Motor neuron (in vitro differentiated cells): ENCODE measurements around the gene PRDM12. TPM values are rescaled to one million over a fixed set of nuclear protein-coding genes. Genes with fewer than 3 reads are reported as not detected.

Experiments used
- ATAC-seq, 8 experiments: fragments of 200-7000 bp; cut with Tn5 transposase; replicated peaks in 6 of 8; 2 replicates each; pipeline ENCODE4 v1.8.0; 2021; ENCODE audit warnings: mild to moderate bottlenecking in 8 of 8, moderate library complexity in 8 of 8
- H3K27ac ChIP-seq, 2 donors: fragments of 250-450 bp; sonication (Bioruptor Pico); 2 replicates each; pipeline ENCODE4 v1.9.0; 2021; ENCODE audit warnings: antibody characterized with exemption in 2 of 2, mild to moderate bottlenecking in 2 of 2, moderate library complexity in 1 of 2
- H3K4me1 ChIP-seq, 2 donors: fragments of 250-450 bp; sonication (Bioruptor Pico); replicated peaks in 1 of 2; 2 replicates each; pipeline ENCODE4 v1.6.1; 2021; ENCODE audit warnings: antibody characterized with exemption in 2 of 2, mild to moderate bottlenecking in 2 of 2, moderate library complexity in 1 of 2
- H3K4me3 ChIP-seq, 5 donors: fragments of 250-450 bp; sonication (Bioruptor Pico); 2 replicates each; pipeline ENCODE4 v1.9.0; 2021; ENCODE audit warnings: antibody characterized with exemption in 5 of 5, mild to moderate bottlenecking in 5 of 5, moderate library complexity in 4 of 5
- WGBS, 10 experiments: fragments of 450-650 bp; shearing (Covaris generic); methylation state at CpG; one replicate each; pipeline ENCODE4 v1.0.0; 2022; 5-methylcytosine and 5-hydroxymethylcytosine counted together
- in situ Hi-C, 9 experiments: fragments of 400-800 bp; cut with MboI; loops; one replicate each; pipeline ENCODE4 v1.15.0; 2021; ENCODE audit warnings: low sequenced_read_pairs in 9 of 9, low pct_unique_long_range_greater_than_20kb in 2 of 9; ENCODE audit not compliant: unreplicated experiment in 9 of 9
- total RNA-seq, 8 experiments: library from RNA; unstranded; fragments of 300-600 nt; gene quantifications; 2 replicates each; pipeline versions ENCODE4 v1.2.3 to v1.2.4, GENCODE V29; 2022

PRDM12 gene
- under 1 TPM in 5 of 8 experiments, not detected in 3; 0.21 to 0.96 (median 0.27) TPM for total RNA-seq

DNA sequence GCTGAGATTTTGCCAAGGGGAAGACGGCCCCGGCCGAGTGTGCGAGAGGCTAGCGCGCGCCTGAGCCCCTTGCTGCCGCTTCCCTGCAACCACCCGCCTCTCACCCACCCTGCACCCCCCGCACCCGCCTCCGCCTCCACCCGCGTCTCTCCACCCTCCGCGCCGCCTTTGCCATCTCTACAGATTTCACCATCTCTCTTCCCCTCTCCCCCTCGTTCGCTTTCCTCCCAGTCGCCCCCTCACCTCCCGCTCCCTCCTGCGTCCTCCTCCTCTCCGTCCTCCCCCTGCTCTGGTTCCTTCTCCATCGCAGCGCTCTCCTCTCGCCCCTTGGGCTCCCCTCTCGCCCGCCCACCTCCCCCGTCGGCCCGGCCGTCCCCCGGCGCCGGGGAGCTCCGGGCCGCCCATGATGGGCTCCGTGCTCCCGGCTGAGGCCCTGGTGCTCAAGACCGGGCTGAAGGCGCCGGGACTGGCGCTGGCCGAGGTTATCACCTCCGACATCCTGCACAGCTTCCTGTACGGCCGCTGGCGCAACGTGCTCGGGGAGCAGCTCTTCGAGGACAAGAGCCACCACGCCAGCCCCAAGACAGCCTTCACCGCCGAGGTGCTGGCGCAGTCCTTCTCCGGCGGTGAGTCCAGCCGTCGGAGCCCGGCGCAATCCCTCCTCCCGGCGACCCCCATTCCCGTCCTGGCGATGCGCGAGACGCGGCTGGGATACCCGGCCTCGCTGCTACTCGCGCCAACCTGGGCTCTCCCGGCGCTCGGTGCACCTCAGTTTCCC lies at the start of gene PRDM12:
Gene PRDM12, plus strand, starts transcription at position 344 of the 778 bp plus-strand sequence. Its CDS starts 60 bp downstream, at position 404.
- in situ Hi-C loops, result no loop called here
- 0% methylated on average over 5 of the region's 76 CpGs; no CpG with 5 or more reads in 9 of the 10 experiments for WGBS, 10 experiments
- H3K4me3 ChIP-seq, result peak within 1 kb of the TSS in 3 of 5 donors; percentile 2 to 17 (median 7)

DNA sequence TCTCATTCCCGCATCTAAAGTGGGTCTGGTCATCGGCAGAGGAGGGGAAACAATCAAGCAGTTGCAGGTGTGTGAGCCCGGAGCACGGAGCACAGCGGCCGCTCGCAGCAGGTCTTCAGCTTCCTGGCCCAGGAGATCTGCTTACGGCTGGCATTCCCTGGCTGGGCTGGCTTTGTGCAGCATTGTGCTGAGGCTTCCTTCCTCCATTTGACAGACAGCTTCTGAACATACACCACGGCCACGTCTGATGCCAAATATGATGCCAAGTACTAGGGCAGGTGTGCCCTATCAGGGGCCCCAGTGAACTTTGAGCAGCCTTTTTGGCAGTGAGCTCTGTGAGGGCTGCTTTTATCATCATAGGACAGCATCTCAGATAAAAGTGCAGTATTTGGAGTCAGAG lies 47.9 kb upstream of the PRDM12 start:
- WGBS, 10 experiments, result 93 to 100% (median 96%) methylated on average over 1 to 5 of the region's 10 CpGs; no CpG with 5 or more reads in 5 of the 10 experiments
- in situ Hi-C loops, result no loop called here
- ATAC-seq, result no peak
- Histone ChIP-seq H3K4me3 (no peak overlapping the region), H3K27ac (no peak overlapping the region), H3K4me1 (no peaks in the 10 kb centered on the region)

More for the DNA sequence above, at the start of gene PRDM12:
- Histone ChIP-seq H3K4me1 (peaks cover 13 to 38% of the 10 kb centered on the region in 2 donors), H3K27ac (no peak within 1 kb of the TSS)
- peak in 5 of 8 experiments; percentile 43 to 59 (median 56) for ATAC-seq

DNA sequence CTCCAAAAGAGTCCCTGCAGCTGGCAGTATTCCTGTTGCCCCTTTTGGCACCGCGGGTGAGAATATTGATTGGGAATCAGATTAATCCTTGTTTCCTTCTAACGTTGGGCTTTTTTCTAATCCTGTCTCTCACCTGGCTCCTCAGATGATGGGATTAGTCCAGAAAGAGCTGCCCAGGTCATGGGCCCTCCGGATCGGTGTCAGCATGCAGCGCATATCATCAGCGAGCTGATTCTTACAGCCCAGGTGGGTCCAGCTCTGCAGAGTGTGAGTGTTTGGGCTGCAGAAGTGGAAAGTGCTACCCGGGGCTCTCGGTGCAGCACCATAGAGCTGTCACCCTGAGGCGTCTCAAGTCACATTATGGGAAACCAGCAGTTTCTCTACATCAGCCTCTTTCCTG lies 40.9 kb upstream of the PRDM12 start:
- Histone ChIP-seq H3K4me3 (no peak overlapping the region), H3K4me1 (peaks cover 12 to 18% of the 10 kb centered on the region in 2 donors), H3K27ac (no peak overlapping the region)
- 72 to 100% (median 92%) methylated on average over 2 to 10 of the region's 10 CpGs; no CpG with 5 or more reads in 6 of the 10 experiments for WGBS, 10 experiments
- in situ Hi-C loops, result no loop called here
- ATAC-seq, result no peak

DNA sequence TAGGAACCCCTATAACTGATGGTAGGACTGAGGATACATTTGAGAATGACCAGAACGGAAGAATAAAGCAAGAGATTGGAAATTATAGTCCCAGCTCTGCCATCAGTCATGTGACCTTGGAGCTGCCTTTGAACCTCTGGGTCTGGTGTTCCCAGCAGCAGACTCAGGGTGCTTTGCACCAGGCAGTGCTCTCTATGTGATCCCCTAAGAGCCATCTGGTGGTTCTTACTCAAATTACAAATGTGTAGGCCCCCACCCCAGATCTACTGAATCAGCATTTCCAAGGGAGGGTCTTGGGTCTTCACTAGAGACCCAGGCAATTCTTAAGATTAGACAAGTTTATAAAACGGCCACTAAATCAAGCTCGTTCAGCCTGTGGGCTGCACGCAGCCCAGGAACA lies 40.2 kb upstream of the PRDM12 start:
- 20 to 96% (median 87%) methylated on average over 1 to 4 of the region's 4 CpGs; no CpG with 5 or more reads in 5 of the 10 experiments for WGBS, 10 experiments
- H3K27ac ChIP-seq, result no peak overlapping the region
- in situ Hi-C loops, result no loop called here
- ATAC-seq, result no peak
- no peak overlapping the region for H3K4me3 ChIP-seq
- H3K4me1 ChIP-seq, result peaks cover 19 to 25% of the 10 kb centered on the region in 2 donors

DNA sequence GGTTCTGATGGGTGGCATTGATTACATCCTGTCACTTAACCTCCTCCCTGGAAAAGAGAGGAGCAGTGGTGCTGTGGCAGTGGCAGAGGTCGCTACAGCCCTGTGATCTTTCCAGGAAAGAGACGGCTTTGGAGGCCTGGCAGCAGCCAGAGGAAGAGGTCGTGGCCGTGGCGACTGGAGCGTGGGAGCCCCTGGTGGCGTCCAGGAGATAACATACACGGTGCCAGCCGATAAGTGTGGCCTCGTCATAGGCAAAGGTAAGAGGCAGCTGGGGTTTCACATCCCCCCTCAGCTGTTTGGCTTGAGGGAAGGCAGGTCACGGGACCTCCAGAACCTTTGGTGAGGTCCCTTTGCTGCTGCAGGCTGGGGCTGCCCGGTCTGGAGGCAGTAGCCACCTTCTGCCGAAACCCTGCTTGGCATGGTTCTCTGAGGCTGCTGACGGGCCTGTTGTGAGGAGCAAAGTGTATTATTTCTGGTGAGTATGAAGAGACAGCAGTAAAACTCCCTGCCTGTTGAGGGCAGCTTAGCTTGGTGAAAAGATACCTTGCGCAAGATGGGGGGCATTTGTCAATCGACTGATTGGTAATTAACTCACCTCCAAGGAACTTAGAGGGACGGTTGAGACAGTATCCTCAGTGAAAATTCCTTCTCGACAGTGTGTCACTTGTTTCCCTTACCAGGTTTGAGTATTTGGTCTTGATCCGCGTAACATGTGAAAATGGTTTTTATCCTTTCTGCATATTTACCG lies 38.0 kb upstream of the PRDM12 start:
- WGBS, 10 experiments, result 83 to 100% (median 94%) methylated on average over 2 to 12 of the region's 21 CpGs; no CpG with 5 or more reads in 2 of the 10 experiments
- Histone ChIP-seq H3K4me1 (peaks cover 28 to 35% of the 10 kb centered on the region in 2 donors), H3K27ac (no peak overlapping the region), H3K4me3 (no peak overlapping the region)
- in situ Hi-C loops, result no loop called here
- ATAC-seq, result peak in 1 of 8 experiments; percentile 9

DNA sequence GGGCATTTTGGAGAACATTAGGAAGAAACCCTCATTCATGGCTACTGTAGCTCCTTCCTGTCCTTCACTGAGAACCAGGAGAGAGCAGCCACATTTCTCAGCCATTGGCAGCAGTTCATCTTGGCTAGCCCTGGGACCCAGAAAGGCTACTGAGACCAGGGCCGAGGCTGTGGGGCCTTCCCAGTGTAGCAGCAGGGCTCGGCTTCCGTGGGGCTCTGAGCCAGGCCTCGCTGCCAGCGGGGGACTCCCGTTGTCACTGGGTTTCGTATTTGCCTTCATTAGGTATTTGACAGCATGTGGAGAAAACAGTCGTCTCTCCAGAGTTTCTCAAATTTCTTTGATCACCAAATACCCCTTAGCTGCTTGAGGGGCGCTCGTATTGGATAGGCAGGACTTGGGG lies 37.3 kb upstream of the PRDM12 start:
- Histone ChIP-seq H3K4me3 (no peak overlapping the region), H3K4me1 (peaks cover 28 to 35% of the 10 kb centered on the region in 2 donors), H3K27ac (no peak overlapping the region)
- ATAC-seq, result no peak
- in situ Hi-C loops, result no loop called here
- 17 to 100% (median 80%) methylated on average over 1 to 8 of the region's 10 CpGs; no CpG with 5 or more reads in 5 of the 10 experiments for WGBS, 10 experiments

DNA sequence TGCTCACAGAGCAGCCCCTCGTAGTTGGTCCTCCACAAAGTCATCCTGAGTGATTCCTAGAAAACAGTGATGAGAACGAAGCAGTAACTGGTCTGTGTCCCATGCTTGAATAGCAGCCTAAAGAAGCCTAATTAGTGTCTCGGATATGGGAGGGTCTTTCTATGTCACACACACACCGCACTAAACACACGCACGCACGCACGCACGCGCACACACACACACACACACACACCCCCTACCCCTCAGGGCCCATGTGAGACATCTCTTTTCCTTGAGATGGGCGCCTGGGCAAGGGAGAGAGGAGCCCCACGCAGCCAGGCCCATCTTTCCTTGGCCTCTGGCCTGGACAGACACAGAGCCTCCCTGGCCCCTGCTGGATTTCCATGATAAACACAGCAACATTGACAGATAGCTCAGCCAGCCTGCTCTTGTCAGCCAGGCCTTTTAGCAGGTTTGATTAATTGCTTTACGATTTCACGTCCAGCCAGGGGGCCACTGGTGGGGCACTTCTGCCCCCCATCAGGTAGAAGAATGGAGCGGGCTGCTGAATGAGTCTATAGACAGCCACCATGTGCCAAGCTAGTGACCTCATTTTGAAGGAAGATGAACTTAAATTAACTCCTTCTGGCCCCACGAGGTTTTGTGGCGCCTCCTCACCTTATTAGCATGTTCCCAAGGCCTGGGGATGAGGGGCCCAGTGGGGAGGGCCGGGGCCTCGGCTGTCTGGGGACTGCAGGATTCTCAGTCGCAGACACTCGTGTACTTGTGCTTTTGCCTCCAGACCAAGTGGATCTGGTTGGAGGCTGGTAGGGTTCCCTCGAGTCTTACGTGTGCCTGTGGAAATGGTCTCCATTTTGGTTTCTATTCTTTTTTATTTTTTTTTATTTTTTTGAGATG lies 36.2 kb upstream of the PRDM12 start:
- in situ Hi-C loops, result no loop called here
- H3K27ac ChIP-seq, result no peak overlapping the region
- peaks cover 28 to 35% of the 10 kb centered on the region in 2 donors for H3K4me1 ChIP-seq
- peak in 5 of 8 experiments; percentile 85 to 92 (median 90) for ATAC-seq
- WGBS, 10 experiments, result 0 to 100% (median 32%) methylated on average over 1 to 9 of the region's 23 CpGs; no CpG with 5 or more reads in 2 of the 10 experiments
- H3K4me3 ChIP-seq, result no peak overlapping the region

DNA sequence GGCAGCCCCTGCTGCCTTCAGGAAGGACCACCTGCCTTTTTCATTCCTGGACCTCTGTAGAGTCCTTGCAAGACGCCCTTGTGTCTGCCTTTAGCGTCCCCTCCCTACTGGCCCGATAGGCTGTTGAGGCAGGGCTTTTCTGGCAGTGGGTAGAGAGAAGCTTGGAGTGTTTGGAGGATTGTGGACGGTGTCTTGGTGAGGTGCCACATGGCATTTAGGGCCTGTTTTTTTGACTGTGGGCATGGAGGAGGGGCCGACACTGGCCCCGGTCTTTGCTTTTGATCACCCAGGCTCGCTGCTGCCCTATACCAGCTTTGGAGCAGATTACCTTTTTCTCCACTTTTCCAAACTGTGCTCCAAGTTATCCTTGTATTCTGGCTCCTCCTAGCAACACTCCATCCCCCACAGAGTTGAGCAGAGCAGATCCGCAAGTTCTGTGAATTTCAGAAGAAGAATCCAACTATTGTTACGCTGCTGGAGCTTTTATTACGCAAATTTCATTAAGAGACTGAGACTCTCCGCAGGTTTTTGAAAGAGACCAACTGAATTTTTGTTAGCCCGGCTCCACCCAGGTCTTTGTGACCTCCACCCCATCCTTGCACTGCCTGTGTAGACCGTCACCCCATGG lies 34.8 kb upstream of the PRDM12 start:
- no peak for ATAC-seq
- in situ Hi-C loops, result no loop called here
- WGBS, 10 experiments, result 0 to 90% (median 60%) methylated on average over 1 to 5 of the region's 13 CpGs; no CpG with 5 or more reads in 3 of the 10 experiments
- Histone ChIP-seq H3K4me1 (peaks cover 28 to 35% of the 10 kb centered on the region in 2 donors), H3K27ac (no peak overlapping the region), H3K4me3 (no peak overlapping the region)

DNA sequence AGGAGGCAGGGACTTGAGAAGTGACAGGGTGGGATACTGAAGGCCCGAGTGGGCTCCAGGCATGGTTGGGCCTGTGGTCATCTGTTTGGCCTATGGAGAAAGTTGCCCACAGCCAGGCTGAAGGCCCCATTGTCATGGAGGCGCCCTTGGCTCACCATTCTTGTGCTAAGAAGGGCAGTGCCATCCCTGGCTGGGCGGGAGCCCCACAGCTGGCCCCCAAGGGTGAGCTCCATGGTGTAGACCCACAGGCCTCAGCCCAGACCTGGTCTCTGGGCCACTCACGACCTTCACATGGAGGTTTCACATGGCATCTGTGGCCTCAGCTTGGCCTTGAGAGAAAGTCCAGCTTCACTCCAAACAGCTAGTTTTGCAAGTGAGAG lies 34.3 kb upstream of the PRDM12 start:
- no peak overlapping the region for H3K4me3 ChIP-seq
- WGBS, 10 experiments, result 66 to 100% methylated on average over 1 to 3 of the region's 4 CpGs; no CpG with 5 or more reads in 8 of the 10 experiments
- H3K4me1 ChIP-seq, result peaks cover 28 to 35% of the 10 kb centered on the region in 2 donors
- in situ Hi-C loops, result no loop called here
- H3K27ac ChIP-seq, result no peak overlapping the region
- no peak for ATAC-seq

DNA sequence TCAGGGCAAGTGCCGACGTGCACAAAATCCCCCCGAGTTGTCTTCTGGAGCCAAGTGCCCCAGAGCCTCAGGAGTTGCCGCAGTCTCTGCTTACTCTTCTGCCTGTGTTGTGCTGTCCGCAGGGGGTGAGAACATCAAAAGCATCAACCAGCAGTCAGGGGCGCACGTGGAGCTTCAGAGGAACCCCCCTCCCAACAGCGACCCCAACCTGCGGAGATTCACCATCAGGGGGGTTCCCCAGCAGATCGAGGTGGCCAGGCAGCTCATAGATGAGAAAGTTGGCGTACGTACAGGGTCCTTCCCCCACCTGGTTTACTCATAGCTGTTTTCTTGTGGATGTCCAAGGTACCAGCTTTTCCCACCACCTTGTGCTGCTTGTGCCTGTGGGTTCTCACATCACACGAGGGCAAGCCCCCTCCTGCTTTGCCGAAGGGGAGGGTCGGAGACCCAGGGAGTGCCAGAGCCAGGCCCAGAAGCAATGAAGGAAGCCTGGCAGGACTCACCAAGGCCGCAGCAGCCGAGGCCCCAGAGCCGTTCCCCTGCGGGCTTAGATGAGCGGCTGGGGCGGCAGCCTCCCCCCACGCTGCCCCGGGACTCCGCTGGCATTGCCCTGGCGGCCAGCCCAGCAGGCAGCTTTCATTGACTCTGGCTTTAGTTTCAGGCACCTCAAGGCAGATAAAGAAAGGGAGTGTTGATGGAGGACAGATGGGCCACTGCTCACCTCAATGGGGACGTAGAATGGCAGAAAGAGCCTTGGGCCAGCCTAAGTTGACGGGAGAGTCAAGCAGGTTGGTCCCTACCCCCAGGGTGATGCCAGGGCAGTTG lies 33.7 kb upstream of the PRDM12 start:
- Histone ChIP-seq H3K4me1 (peaks cover 28 to 35% of the 10 kb centered on the region in 2 donors), H3K27ac (no peak overlapping the region), H3K4me3 (no peak overlapping the region)
- 90 to 100% (median 95%) methylated on average over 3 to 6 of the region's 27 CpGs; no CpG with 5 or more reads in 6 of the 10 experiments for WGBS, 10 experiments
- no peak for ATAC-seq
- in situ Hi-C loops, result no loop called here

DNA sequence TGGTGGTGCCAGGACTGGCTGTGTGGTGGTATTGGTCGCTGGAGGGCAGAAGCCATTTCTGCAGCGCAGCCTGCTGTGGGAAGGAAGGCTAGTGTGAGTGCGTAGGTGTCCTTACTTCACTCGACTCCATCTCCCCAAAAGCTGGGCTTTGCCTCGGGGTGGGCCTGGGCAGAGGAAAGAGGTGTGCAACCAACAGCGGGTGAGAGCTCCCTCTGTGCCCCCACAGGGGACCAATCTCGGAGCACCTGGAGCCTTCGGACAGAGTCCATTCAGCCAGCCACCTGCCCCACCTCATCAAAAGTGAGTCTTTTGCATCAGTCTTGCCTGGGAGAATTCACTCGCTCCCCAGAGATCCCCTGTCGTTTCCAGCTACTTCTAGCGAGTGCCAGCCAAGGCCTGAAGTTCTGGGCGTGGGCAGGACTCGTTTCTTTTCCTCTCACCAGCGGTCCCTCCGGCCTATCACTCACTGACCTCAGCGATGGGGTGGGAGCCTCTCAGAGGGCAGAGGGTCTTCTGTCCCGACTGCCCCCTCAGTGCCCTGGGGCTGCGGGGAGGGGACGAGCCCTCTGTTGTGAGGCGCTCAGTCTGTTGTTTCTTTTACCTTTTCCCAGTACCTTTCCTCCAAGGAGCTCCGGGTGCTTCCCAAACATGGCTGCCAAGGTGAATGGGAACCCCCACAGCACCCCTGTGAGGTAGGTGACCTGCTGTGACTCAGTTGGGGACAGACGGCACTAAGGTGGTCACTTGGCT lies 32.9 kb upstream of the PRDM12 start:
- Histone ChIP-seq H3K27ac (no peak overlapping the region), H3K4me1 (peaks cover 28 to 32% of the 10 kb centered on the region in 2 donors), H3K4me3 (no peak overlapping the region)
- in situ Hi-C loops, result no loop called here
- no peak for ATAC-seq
- 75 to 100% (median 94%) methylated on average over 1 to 8 of the region's 22 CpGs; no CpG with 5 or more reads in 2 of the 10 experiments for WGBS, 10 experiments
